GM12874 (cell line): ENCODE results near the gene RNF121.

Experiments used
- TF ChIP-seq, protein P1 (sequence below): IDR thresholded peaks from 2 replicates; pipeline ENCODE4 v1.5.1; 2011; ENCODE audit warnings: low read depth, mild to moderate bottlenecking, control low read depth, low read length, moderate library complexity; ENCODE audit not compliant: insufficient read depth

The RNF121 gene

DNA sequence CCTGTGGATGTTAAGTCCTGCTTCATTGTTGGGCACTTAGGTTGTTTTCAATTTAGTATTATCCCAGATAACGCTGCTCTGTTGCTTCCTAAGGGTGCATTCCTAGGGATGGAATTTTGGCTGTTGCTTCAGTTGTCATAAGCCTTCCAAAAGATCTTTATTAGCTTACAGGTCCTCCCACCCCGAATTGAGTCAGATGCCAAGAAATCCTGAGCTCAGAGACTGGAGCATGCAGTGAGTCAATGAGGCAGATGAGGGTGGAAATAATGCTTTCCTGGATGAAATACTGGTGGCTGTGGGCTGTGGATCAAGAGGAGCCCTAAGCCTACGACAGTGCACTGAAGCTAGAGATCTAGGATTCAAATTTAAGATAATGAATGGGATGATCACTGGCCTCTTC is 59.2 kb downstream of the RNF121 start:
- TF ChIP-seq, protein P1, sequence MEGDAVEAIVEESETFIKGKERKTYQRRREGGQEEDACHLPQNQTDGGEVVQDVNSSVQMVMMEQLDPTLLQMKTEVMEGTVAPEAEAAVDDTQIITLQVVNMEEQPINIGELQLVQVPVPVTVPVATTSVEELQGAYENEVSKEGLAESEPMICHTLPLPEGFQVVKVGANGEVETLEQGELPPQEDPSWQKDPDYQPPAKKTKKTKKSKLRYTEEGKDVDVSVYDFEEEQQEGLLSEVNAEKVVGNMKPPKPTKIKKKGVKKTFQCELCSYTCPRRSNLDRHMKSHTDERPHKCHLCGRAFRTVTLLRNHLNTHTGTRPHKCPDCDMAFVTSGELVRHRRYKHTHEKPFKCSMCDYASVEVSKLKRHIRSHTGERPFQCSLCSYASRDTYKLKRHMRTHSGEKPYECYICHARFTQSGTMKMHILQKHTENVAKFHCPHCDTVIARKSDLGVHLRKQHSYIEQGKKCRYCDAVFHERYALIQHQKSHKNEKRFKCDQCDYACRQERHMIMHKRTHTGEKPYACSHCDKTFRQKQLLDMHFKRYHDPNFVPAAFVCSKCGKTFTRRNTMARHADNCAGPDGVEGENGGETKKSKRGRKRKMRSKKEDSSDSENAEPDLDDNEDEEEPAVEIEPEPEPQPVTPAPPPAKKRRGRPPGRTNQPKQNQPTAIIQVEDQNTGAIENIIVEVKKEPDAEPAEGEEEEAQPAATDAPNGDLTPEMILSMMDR: no peak

DNA sequence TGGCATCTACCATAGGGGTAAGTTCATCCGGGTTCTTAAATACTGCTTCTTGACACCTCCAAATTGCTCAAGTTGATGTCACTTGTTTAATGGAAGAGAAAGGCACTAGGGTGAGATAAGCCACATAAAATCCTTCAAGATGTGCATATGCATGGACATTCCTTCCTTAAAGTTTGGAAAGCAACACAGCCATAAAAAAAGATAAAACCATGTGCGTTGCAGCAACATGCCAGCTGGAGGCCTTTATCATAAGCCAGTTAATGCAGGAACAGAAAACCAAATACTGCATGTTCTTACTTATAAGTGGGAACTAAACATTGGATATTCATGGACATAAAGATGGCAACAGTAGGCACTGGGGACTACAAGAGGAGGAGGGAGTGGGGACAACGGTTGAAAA is 61.9 kb downstream of the RNF121 start:
- TF ChIP-seq, protein P1: no peak

- TF ChIP-seq, protein P1: no peak
These were observed 62.6 kb downstream of the RNF121 start for GRCh38 chr11:71991494-71991893.

DNA sequence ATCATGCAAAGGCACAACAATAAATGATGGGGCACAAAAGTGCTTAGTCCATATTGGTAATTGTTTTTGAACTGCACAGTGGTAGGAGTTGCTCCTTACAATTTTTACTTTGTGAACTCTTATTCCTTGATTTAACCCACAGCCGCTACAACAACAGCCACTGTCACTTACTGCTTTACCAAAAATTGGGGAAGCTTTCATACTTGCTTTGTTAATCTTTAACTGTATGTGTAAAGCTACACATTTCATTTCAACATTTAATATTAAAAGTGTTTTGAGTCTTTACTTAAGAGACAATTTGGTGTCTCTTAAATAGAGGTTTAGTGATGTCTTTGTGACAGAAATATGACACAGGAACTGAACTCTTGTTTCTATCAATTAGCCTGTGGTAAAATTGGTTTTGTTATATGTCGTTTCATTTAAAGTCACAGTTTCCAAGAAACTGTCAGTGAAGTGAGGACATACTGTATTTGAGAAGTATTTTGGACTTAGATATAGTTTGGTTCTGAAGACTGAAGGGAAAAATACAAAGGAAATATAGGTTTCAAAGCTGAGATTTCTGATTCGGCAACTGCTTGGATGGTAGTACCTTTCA is 63.4 kb downstream of the RNF121 start:
- TF ChIP-seq, protein P1: no peak

DNA sequence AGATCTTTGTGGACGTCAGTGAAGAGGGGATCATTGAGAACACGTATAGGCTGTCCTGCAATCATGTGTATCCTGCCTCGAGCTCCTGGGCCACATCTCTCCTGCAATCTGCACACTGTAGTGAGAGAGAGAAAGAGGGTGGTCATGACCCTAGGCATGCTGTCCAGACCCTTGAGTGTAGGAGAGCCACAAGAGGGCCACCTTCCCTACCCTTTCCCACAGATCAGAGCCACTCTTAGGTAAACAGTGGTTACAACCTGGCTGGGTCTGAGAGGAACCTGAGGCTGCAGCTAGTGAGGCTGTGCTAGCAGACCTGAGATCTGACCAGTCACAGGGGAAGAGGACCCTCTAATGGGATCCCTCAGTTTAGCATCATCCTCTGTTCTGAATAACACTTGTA is 65.9 kb downstream of the RNF121 start:
- TF ChIP-seq, protein P1: no peak

GRCh38 chr11:71995726-71996291 is 67.0 kb downstream of the RNF121 start:
- TF ChIP-seq, protein P1: no peak

DNA sequence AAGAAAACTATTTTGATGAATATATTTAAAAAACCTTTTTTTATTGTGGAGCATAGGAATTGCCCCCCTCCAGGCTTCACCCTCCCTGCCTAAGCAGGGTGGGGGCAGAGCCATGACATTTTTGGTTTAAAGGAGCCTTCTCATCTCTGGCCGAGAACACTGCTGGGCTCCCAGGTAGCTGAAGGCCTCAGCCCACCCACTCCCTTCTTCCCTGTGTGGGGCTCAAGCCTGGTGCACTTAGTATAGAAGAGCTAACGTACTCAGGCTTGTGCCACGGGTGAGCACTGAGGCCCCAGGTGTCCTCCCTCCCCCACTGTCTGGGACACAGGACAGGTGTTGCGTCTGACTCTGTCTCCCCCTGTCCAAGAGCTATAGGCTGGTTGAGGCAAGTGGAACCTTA is 67.7 kb downstream of the RNF121 start:
- TF ChIP-seq, protein P1: no peak
